Liver (tissue), 9 donors: Measurements from ENCODE around the gene LNX1. TPM values are rescaled to one million over a fixed set of nuclear protein-coding genes. Genes with fewer than 3 reads are reported as not detected.

Experiments
- DNase-seq: peaks from one replicate; pipeline ENCODE4 v3.0.0-alpha.2; 2017; ENCODE audit warnings: low spot score
- H3K27ac ChIP-seq, 2 donors: one replicate each; pipeline ENCODE4 v1.7.0; 2013; ENCODE audit warnings: inconsistent platforms in 2 of 2, low read length in 2 of 2, control low read depth in 1 of 2, low read depth in 1 of 2, mild to moderate bottlenecking in 1 of 2
- H3K27me3 ChIP-seq, 4 donors: one replicate each; pipeline versions ENCODE4 v1.6.1 to v1.7.0; 2013; ENCODE audit warnings: low read length in 3 of 4, inconsistent platforms in 1 of 4, mild to moderate bottlenecking in 1 of 4, moderate library complexity in 1 of 4; ENCODE audit not compliant: control insufficient read depth in 4 of 4, insufficient read depth in 4 of 4
- H3K36me3 ChIP-seq, 4 donors: one replicate each; pipeline versions ENCODE4 v1.6.1 to v1.7.0; 2013; ENCODE audit warnings: low read length in 3 of 4, mild to moderate bottlenecking in 3 of 4, low read depth in 1 of 4, moderate library complexity in 1 of 4; ENCODE audit not compliant: control insufficient read depth in 4 of 4, insufficient read depth in 3 of 4
- H3K4me1 ChIP-seq, 4 donors: one replicate each; pipeline versions ENCODE4 v1.6.1 to v1.7.0; 2013; ENCODE audit warnings: low read length in 3 of 4, mild to moderate bottlenecking in 3 of 4, moderate library complexity in 1 of 4; ENCODE audit not compliant: control insufficient read depth in 4 of 4, insufficient read depth in 4 of 4
- H3K4me3 ChIP-seq, 3 donors: one replicate each; pipeline versions ENCODE4 v1.6.1 to v1.7.0; 2013; ENCODE audit warnings: low read length in 3 of 3, control low read depth in 1 of 3, low read depth in 1 of 3, mild to moderate bottlenecking in 1 of 3
- H3K9ac ChIP-seq, 2 donors: one replicate each; pipeline ENCODE4 v1.7.0; 2013; ENCODE audit warnings: low read length in 2 of 2, mild to moderate bottlenecking in 2 of 2, moderate library complexity in 2 of 2, control low read depth in 1 of 2, low read depth in 1 of 2
- H3K9me3 ChIP-seq, 4 donors: one replicate each; pipeline versions ENCODE4 v1.6.1 to v1.7.0; 2013; ENCODE audit warnings: low read length in 3 of 4; ENCODE audit not compliant: control insufficient read depth in 4 of 4
- ATF3 ChIP-seq: IDR thresholded peaks from 2 replicates; pipeline ENCODE4 v1.6.1; 2016; ENCODE audit warnings: antibody characterized with exemption
- EGR1 ChIP-seq, 2 donors: IDR thresholded peaks; 2 replicates each; pipeline ENCODE4 v1.6.1; 2016 to 2018; ENCODE audit warnings: antibody characterized with exemption in 2 of 2, low read depth in 2 of 2
- FOXA1 ChIP-seq: IDR thresholded peaks from 2 replicates; pipeline ENCODE4 v1.6.1; 2016; ENCODE audit warnings: antibody characterized with exemption
- FOXA2 ChIP-seq: IDR thresholded peaks from 2 replicates; pipeline ENCODE4 v1.6.1; 2016; ENCODE audit warnings: antibody characterized with exemption
- GABPA ChIP-seq, 2 donors: IDR thresholded peaks in 1 of 2; conservative IDR thresholded peaks in 1 of 2; 2 replicates each; pipeline ENCODE4 v1.6.1; 2016; ENCODE audit warnings: antibody characterized with exemption in 2 of 2, mild to moderate bottlenecking in 1 of 2, moderate library complexity in 1 of 2
- HNF4A ChIP-seq, 2 donors: conservative IDR thresholded peaks; 2 replicates each; pipeline ENCODE4 v1.6.1; 2016; ENCODE audit warnings: antibody characterized with exemption in 2 of 2, mild to moderate bottlenecking in 2 of 2
- HNF4G ChIP-seq: IDR thresholded peaks from 2 replicates; pipeline ENCODE4 v1.6.1; 2016; ENCODE audit warnings: antibody characterized with exemption
- JUND ChIP-seq, 2 donors: IDR thresholded peaks; 2 replicates each; pipeline ENCODE4 v1.6.1; 2016; ENCODE audit warnings: antibody characterized with exemption in 2 of 2
- NR2F2 ChIP-seq: IDR thresholded peaks from 2 replicates; pipeline ENCODE4 v1.6.1; 2016; ENCODE audit warnings: antibody characterized with exemption
- RAD21 ChIP-seq, 2 donors: IDR thresholded peaks; 2 replicates each; pipeline ENCODE4 v1.6.1; 2016; ENCODE audit warnings: antibody characterized with exemption in 2 of 2, mild to moderate bottlenecking in 2 of 2
- REST ChIP-seq: IDR thresholded peaks from 2 replicates; pipeline ENCODE4 v1.6.1; 2016; ENCODE audit warnings: antibody characterized with exemption, mild to moderate bottlenecking
- RXRA ChIP-seq, 2 donors: IDR thresholded peaks; 2 replicates each; pipeline ENCODE4 v1.6.1; 2017 to 2018; ENCODE audit warnings: antibody characterized with exemption in 2 of 2, mild to moderate bottlenecking in 1 of 2
- SP1 ChIP-seq: IDR thresholded peaks from 2 replicates; pipeline ENCODE4 v1.6.1; 2018; ENCODE audit warnings: antibody characterized with exemption, mild to moderate bottlenecking
- TAF1 ChIP-seq: conservative IDR thresholded peaks from 2 replicates; pipeline ENCODE4 v1.6.1; 2016; ENCODE audit warnings: antibody characterized with exemption, mild to moderate bottlenecking
- YY1 ChIP-seq: IDR thresholded peaks from 2 replicates; pipeline ENCODE4 v1.6.1; 2016; ENCODE audit warnings: antibody characterized with exemption, mild to moderate bottlenecking
- ZBTB33 ChIP-seq: IDR thresholded peaks from 2 replicates; pipeline ENCODE4 v1.6.1; 2016; ENCODE audit warnings: antibody characterized with exemption
- polyA plus RNA-seq, 2 donors: library from polyadenylated mRNA; stranded (reverse) in 1 of 2; unstranded in 1 of 2; fragments of 200-250 nt in 1 of 2; fragments of >200 nt in 1 of 2; fragmentation: Nextera tagmentation in 1 of 2; extraction: Ambion mirVana in 1 of 2; gene quantifications; one replicate each; pipeline versions ENCODE4 v1.2.1 to v1.2.3, GENCODE V29; 2013 to 2015
- total RNA-seq, 2 donors: library from RNA; depleted of rRNA; stranded (reverse); fragments of >200 nt; gene quantifications; one replicate each; pipeline ENCODE4 v1.2.3, GENCODE V29; 2014
- TF ChIP-seq, protein P1 (sequence below): fragments of 150-350 bp; IDR thresholded peaks from 2 replicates; pipeline ENCODE4 v1.5.1; 2017; ENCODE audit warnings: improper control_type of control experiment, low read depth, low read length; ENCODE audit not compliant: missing input control
- TF ChIP-seq, protein P2 (sequence below): IDR thresholded peaks from 2 replicates; pipeline ENCODE4 v1.6.1; 2016; ENCODE audit warnings: antibody characterized with exemption
- donor health status: healthy.
- donor health status: healthy.
- donor health status: healthy.
- donor health status: healthy.
- donor health status: healthy.

LNX1 gene
- total and polyA plus RNA-seq, 4 donors, result 1.5 to 3.4 (median 2.3) TPM

DNA sequence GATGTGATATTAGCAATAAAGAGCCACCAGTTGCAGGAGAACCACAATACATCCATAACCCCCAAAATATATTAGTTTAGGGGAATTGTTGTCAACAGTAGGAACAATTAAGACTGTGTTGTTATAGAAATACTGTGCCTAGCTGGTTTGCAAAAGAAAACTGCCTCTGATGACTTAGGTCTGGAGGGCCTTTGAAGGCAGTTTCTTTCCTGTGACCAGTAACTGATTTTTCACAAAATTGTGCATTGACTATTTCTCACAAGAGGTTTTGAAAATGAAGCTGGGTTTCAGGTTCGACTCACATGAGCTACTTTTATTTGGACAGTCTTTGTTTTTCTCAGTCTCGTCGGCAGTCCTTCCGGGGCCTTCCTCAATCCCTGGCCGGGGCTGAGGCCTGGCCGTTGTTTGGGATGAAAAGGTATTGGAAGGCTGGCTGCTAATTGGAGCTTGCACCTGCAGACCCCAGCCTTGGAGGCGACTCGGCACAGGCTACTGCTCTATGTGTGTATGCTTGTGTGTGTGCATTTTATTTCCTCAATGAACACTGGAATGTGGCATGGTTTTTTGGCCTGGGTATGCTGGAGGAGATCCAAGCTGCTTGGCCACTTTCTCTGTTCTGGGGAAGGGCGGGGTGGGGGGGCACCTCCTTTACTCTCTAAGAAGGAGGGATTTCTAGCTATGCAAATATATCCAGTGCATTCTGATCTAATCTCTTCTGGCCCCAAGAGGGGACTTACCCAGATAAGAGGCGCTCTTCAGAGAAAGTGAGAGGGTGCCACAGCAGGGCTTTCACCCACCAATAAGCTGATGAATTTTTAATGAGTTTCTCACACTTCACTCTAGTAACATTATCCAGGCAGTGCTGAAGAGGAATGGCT lies 49.5 kb upstream of the LNX1 start (continued):
- TF ChIP-seq, protein P1, sequence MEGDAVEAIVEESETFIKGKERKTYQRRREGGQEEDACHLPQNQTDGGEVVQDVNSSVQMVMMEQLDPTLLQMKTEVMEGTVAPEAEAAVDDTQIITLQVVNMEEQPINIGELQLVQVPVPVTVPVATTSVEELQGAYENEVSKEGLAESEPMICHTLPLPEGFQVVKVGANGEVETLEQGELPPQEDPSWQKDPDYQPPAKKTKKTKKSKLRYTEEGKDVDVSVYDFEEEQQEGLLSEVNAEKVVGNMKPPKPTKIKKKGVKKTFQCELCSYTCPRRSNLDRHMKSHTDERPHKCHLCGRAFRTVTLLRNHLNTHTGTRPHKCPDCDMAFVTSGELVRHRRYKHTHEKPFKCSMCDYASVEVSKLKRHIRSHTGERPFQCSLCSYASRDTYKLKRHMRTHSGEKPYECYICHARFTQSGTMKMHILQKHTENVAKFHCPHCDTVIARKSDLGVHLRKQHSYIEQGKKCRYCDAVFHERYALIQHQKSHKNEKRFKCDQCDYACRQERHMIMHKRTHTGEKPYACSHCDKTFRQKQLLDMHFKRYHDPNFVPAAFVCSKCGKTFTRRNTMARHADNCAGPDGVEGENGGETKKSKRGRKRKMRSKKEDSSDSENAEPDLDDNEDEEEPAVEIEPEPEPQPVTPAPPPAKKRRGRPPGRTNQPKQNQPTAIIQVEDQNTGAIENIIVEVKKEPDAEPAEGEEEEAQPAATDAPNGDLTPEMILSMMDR, result no peak
- no peak for TF ChIP-seq RXRA (IDR thresholded peaks at IDR 0.05)
- TF ChIP-seq HNF4A (conservative IDR thresholded peaks at IDR 0.05), result no peak
- no peak for TF ChIP-seq JUND (IDR thresholded peaks at IDR 0.05)
- no peak for TF ChIP-seq SP1
- TF ChIP-seq, protein P2, sequence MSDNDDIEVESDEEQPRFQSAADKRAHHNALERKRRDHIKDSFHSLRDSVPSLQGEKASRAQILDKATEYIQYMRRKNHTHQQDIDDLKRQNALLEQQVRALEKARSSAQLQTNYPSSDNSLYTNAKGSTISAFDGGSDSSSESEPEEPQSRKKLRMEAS, result no peak

DNA sequence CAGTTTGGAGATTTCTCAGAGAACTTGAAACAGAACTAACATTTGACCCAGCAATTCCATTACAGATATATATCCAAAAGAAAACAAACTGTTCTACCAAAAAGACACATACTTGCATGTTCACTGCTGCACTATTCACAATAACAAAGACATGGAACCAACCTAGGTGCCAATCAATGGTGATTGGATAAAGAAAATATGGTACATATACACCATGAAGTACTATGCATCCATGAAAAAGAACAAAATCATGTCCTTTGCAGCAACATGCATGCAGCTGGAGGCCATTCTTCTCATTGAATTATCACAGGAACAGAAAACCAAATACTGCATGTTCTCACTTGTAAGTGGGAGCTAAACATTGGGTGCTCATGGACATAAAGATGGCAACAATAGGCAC lies 47.6 kb upstream of the LNX1 start:
- TF ChIP-seq SP1 (no peak), ATF3 (no peak), EGR1 (IDR thresholded peaks at IDR 0.05; ENCODE audit: low read depth in 2 of 2) (no peak), RXRA (IDR thresholded peaks at IDR 0.05) (no peak), GABPA (IDR thresholded peaks at IDR 0.05 in 1 of 2, conservative IDR thresholded peaks at IDR 0.05 in 1 of 2) (no peak), JUND (IDR thresholded peaks at IDR 0.05) (no peak), HNF4G (no peak), HNF4A (conservative IDR thresholded peaks at IDR 0.05) (no peak), TAF1 (no peak), RAD21 (IDR thresholded peaks at IDR 0.05) (no peak), YY1 (no peak), FOXA2 (no peak), FOXA1 (no peak), ZBTB33 (no peak), REST (no peak), NR2F2 (no peak)
- TF ChIP-seq, protein P2, result no peak
- TF ChIP-seq, protein P1, result no peak
- Histone ChIP-seq H3K4me3 (no peak overlapping the region), H3K4me1 (no peaks in the 10 kb centered on the region), H3K27me3 (no peaks in the 10 kb centered on the region), H3K9ac (no peak overlapping the region), H3K27ac (no peak overlapping the region), H3K36me3 (no peaks in the 10 kb centered on the region), H3K9me3 (no peaks in the 10 kb centered on the region)
- DNase-seq, result no peak
